Stimulated activated naive B cell treated with anti-CD40 and anti-IgM and Interleukin-4, amounts not matched to agents 10 μg/mL and 1 μg/mL and 100 μg/mL, for 72 hours (primary cell): ENCODE results near the gene ZNF12.
A peak's percentile ranks its signal among the peaks of the same experiment; 100 is the strongest.

Source experiments
- ATAC-seq, 2 donors: fragments of 150-1000 bp; cut with Tn5 transposase; replicated peaks; 2 replicates each; pipeline ENCODE4 v1.10.0; 2021; ENCODE audit warnings: moderate library complexity in 1 of 2
- DNase-seq: peaks from one replicate; pipeline ENCODE4 v3.0.0; 2021
- H3K27ac Mint-ChIP-seq: one replicate; pipeline ENCODE4 v1.8.0; 2022; ENCODE audit warnings: mild to moderate bottlenecking, mixed read lengths
- H3K27me3 Mint-ChIP-seq, 2 donors: one replicate each; pipeline ENCODE4 v1.8.0; 2022; ENCODE audit warnings: mixed read lengths in 2 of 2
- H3K36me3 Mint-ChIP-seq, 2 donors: one replicate each; pipeline ENCODE4 v1.8.0; 2022; ENCODE audit warnings: mixed read lengths in 2 of 2, mild to moderate bottlenecking in 1 of 2
- H3K4me1 Mint-ChIP-seq, 2 donors: one replicate each; pipeline ENCODE4 v1.8.0; 2022; ENCODE audit warnings: mixed read lengths in 2 of 2, mild to moderate bottlenecking in 1 of 2
- H3K4me3 Mint-ChIP-seq, 2 donors: one replicate each; pipeline ENCODE4 v1.8.0; 2022; ENCODE audit warnings: mild to moderate bottlenecking in 2 of 2, mixed read lengths in 2 of 2, moderate library complexity in 1 of 2
- H3K9me3 Mint-ChIP-seq, 2 donors: one replicate each; pipeline ENCODE4 v1.8.0; 2022; ENCODE audit warnings: mixed read lengths in 2 of 2, mild to moderate bottlenecking in 1 of 2

Gene ZNF12

DNA sequence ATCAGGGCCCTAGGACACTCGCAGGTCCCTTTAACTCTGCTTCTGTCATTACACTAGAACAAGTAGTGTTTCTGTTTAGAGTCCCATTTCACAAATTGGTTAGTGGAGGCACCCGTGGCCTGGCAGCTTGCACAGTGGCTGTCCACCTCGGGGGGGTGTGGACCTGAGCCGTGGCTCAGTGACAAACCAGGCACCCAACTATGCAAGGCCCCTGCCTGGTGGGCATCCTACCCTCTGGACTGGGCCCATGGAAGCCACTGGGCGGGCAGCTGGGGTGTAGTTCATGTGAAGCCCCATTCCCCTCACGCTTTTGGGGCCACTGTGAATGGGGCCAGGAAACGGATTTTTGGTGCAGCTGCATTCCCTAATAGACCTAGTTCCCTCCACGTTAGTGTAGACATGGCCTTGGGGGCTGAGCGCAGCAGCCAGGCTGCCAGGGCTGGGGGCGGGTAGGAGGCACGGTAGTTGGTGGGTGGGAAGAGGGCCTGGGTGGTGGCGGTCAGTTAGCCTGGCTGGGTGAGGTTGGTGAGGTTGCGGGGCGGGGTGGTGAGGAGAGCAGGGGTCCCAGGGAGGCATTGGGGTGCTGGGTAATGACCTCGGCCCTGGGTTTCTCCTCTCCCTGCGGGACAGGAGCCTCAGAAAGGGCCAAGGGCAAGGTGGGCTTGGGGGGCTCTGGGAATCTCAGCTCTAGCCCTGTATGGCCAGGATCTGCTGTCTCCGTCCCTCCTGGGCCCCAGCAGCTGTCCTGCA lies 50.9 kb downstream of the ZNF12 start:
- H3K27ac Mint-ChIP-seq = no peak overlapping the region
- ATAC-seq (no peak), DNase-seq (no peak)
- no peaks in the 10 kb centered on the region for H3K27me3 Mint-ChIP-seq
- peaks cover 26 to 37% of the 10 kb centered on the region in 2 donors for H3K36me3 Mint-ChIP-seq
- peaks cover 0 to 2% of the 10 kb centered on the region in 2 donors for H3K4me1 Mint-ChIP-seq
- H3K9me3 Mint-ChIP-seq = peaks cover 2 to 3% of the 10 kb centered on the region in 2 donors
- H3K4me3 Mint-ChIP-seq = no peak overlapping the region

DNA sequence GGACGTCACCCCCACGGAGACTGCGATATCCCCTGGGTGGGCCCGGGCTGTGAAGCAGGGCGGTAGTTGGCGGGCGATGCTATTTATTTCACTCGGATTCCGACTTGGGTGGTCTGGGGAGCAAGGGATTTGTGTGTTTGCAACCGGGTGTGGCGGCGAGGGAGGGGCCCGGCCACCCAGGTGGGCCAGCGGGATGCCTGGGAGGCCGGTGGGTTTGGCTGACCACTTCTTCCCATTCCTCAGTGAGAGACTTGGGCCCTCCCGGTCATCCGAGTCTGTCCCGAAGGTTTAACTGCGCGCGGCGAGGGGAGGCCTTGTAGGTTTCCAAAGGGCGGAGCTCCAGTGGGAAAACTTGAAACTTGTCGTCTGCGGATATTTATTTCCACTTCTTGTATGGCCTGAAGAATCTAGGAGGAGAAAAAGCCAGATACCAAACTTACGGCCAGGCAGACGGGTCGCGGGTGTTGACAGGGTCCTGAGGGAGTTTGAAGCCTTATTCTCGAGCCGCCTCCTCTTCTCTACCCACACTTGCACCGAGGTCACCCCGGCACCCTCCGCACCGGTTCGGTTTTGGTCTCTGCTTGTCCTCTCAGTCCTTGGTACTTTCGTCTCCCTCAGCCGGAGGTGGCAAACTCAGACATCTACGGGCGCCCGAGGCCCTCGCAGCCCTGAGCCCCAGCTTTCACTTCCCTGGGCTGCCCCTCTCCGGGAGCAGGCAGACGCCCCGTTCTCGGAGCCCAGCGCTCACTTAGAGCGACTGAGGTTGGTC lies 51.7 kb downstream of the ZNF12 start:
- peaks cover 0 to 2% of the 10 kb centered on the region in 2 donors for H3K4me1 Mint-ChIP-seq
- no peak overlapping the region for H3K4me3 Mint-ChIP-seq
- H3K9me3 Mint-ChIP-seq = peaks cover 4 to 5% of the 10 kb centered on the region in 2 donors
- DNase-seq (no peak), ATAC-seq (no peak)
- peaks cover 34 to 44% of the 10 kb centered on the region in 2 donors for H3K36me3 Mint-ChIP-seq
- no peak overlapping the region for H3K27ac Mint-ChIP-seq
- H3K27me3 Mint-ChIP-seq = no peaks in the 10 kb centered on the region

DNA sequence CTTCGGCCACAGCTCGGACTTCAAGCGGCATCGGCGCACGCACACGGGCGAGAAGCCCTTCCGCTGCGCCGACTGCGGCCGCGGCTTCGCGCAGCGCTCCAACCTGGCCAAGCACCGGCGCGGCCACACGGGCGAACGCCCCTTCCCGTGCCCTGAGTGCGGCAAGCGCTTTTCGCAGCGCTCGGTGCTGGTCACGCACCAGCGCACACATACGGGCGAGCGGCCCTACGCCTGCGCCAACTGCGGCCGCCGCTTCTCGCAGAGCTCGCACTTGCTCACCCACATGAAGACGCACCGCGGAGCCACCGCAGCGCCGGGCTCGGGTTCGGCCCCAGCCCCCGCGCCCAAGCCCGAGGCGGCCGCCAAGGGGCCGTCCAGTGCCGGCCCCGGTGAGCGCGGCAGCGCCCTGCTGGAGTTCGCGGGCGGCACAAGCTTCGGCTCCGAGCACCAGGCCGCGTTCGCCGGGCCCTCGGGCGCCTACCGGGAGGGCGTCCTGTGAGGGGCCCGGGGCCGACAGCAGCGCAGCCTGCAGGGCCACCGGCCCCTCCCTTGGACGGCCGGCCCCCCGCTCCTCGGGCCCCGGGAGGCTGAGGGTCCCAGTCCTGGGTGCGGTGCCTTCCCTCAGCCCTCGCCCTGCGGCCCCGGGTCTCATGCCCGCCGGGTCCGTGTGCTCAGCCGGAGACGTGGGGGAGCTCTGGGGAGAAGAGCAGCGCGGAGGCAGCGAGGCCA lies 52.5 kb downstream of the ZNF12 start:
- no peak for ATAC-seq
- peaks cover 4 to 5% of the 10 kb centered on the region in 2 donors for H3K9me3 Mint-ChIP-seq
- H3K27me3 Mint-ChIP-seq = no peaks in the 10 kb centered on the region
- H3K4me1 Mint-ChIP-seq = peaks cover 0 to 2% of the 10 kb centered on the region in 2 donors
- H3K27ac Mint-ChIP-seq = no peak overlapping the region
- no peak for DNase-seq
- no peak overlapping the region for H3K4me3 Mint-ChIP-seq
- H3K36me3 Mint-ChIP-seq = peaks cover 35 to 51% of the 10 kb centered on the region in 2 donors

DNA sequence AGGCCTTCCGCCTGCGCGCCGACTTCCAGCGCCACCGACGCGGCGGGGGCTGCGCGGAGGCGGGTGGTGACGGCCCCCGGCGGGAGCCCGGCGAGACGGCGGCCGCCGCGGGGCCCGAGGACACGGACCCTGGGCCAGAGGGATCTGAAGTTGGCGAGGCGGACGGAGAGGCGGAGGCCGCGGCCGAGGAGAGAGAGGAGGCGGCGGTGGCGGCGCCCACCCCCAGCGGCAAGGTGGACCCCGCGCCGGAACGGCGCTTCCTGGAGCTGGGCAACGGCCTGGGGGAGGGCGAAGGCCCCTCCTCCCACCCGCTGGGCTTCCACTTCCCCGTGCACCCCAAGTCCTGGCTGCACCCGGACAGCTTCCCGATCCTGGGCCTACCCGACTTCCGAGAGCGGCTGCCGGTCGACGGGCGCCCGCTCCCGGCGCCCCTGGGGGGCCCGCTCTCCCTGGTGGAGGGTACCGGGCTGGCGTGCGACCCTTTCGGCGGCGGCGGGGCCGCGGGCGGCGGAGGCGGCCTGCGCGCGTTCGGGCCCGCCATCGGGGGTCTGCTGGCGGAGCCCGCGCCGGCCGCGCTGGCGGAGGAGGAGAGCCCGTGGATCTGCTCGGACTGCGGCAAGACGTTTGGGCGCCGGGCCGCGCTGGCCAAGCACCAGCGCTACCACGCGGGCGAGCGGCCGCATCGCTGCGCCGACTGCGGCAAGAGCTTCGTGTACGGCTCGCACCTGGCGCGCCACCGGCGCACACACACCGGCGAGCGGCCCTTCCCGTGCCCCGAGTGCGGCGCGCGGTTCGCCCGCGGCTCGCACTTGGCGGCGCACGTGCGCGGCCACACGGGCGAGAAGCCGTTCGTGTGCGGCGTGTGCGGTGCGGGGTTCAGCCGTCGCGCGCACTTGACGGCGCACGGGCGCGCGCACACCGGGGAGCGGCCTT lies 53.4 kb downstream of the ZNF12 start:
- Mint-ChIP-seq H3K4me1 (no peaks in the 10 kb centered on the region), H3K27me3 (no peaks in the 10 kb centered on the region), H3K36me3 (peaks cover 35 to 61% of the 10 kb centered on the region in 2 donors), H3K27ac (no peak overlapping the region), H3K4me3 (no peak overlapping the region), H3K9me3 (peaks cover 4 to 5% of the 10 kb centered on the region in 2 donors)
- DNase-seq (no peak), ATAC-seq (no peak)

DNA sequence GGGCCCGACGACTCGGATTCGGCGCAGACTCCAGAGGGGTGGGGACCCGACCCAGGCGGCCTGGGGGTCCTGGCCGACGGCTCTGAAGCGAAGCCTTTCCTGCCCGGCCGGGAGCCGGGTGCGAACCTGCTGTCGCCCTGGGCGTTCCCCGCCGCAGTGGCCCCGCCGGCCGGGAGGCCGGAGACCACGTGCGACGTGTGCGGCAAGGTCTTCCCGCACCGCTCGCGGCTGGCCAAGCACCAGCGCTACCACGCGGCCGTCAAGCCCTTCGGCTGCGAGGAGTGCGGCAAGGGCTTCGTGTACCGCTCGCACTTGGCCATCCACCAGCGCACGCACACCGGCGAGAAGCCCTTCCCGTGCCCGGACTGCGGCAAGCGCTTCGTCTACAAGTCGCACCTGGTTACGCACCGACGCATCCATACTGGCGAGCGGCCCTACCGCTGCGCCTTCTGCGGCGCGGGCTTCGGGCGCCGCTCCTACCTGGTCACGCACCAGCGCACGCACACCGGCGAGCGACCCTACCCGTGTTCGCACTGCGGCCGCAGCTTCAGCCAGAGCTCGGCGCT lies 54.2 kb downstream of the ZNF12 start:
- no peak for DNase-seq
- H3K27me3 Mint-ChIP-seq = no peaks in the 10 kb centered on the region
- ATAC-seq = no peak
- peaks cover 4 to 5% of the 10 kb centered on the region in 2 donors for H3K9me3 Mint-ChIP-seq
- H3K36me3 Mint-ChIP-seq = peaks cover 37 to 68% of the 10 kb centered on the region in 2 donors
- no peak overlapping the region for H3K27ac Mint-ChIP-seq
- H3K4me3 Mint-ChIP-seq = no peak overlapping the region
- H3K4me1 Mint-ChIP-seq = peaks cover 0 to 2% of the 10 kb centered on the region in 2 donors

DNA sequence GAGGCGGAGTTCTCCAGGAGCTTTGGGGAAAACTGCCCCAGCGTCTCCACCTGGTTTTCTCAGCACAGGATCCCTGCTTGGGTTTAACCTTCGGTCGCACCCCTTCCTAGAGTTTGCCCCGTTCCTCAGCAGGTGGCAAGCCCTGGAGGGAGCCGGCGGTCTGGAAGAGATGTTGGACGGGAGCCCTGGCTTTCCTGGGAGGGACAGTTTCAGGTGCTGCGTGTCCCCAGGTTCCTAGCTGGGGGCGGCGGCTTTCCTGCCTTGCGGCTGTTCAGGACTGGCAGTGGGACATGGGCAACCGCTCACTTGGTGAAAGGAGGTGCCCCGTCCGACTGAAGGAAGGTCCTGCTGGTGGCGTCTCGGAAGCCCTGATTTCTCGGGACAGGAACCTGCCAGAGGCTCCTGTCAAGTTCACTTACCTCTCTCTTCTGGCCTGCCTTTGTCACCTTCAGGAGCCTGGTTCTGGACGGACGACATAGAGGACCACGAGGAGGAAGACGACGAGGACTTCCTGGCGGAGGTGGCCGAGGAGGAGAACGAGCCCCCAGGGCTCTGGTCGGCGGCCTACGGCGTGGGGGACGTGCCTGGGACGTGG lies 54.8 kb downstream of the ZNF12 start:
- peaks cover 4 to 5% of the 10 kb centered on the region in 2 donors for H3K9me3 Mint-ChIP-seq
- ATAC-seq = no peak
- peaks cover 43 to 74% of the 10 kb centered on the region in 2 donors for H3K36me3 Mint-ChIP-seq
- H3K27ac Mint-ChIP-seq = no peak overlapping the region
- H3K4me1 Mint-ChIP-seq = peaks cover 0 to 4% of the 10 kb centered on the region in 2 donors
- H3K4me3 Mint-ChIP-seq = no peak overlapping the region
- DNase-seq = no peak
- H3K27me3 Mint-ChIP-seq = no peaks in the 10 kb centered on the region

DNA sequence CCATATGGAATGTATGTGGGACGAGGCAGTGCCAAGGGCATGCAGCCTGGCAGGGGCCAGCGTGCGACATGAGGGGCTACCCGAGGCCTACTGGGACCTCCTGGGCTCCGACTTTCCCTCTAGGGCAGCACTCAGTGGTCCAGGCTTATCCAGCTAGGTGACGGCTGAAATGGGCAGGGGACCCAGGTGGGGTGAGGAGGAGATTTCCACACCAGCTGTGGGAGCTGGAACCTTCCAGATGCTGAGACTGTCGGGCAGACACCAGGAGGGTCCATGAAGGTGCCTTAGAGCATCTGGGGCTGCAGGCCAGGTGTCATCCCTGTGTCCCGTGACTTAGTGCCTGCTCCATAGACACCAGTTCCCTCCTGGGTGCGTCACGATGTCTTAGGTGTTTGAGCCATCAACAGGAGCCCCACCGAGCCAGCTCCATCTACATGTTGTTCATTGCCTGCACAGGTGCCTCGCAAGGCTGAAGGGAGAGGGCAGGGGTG lies 56.2 kb downstream of the ZNF12 start:
- H3K36me3 Mint-ChIP-seq = peaks cover 50 to 74% of the 10 kb centered on the region in 2 donors
- no peak overlapping the region for H3K4me3 Mint-ChIP-seq

DNA sequence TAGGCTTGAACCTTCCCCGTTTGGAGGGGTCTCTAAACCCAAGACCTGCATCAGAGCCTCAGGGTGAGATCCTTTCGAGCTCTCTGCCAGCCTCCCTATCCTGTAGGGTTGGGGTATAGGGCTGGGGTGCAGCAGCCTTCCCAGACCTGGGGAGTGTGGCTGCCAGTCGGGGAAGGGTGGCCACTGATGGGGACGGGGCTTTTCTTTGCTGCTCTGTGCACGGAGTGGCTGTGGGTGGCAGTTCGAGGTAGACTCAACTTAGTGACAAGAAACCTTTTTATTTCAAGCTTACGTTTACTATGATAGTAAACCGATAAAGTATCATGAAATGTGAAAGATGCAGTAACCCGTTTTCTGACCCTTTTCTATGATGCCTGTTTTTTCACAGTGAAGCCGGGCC lies 56.7 kb downstream of the ZNF12 start:
- Mint-ChIP-seq H3K4me1 (peaks cover under 1 to 6% of the 10 kb centered on the region in 2 donors), H3K27me3 (no peaks in the 10 kb centered on the region), H3K9me3 (peaks cover 4 to 5% of the 10 kb centered on the region in 2 donors), H3K4me3 (no peak overlapping the region), H3K36me3 (peaks cover 48 to 72% of the 10 kb centered on the region in 2 donors), H3K27ac (no peak overlapping the region)
- ATAC-seq (no peak), DNase-seq (no peak)

More for the DNA sequence above, 56.2 kb downstream of the ZNF12 start:
- Mint-ChIP-seq H3K4me1 (peaks cover 0 to 6% of the 10 kb centered on the region in 2 donors), H3K27ac (no peak overlapping the region), H3K27me3 (no peaks in the 10 kb centered on the region), H3K9me3 (peaks cover 4 to 5% of the 10 kb centered on the region in 2 donors)
- DNase-seq (no peak), ATAC-seq (no peak)

DNA sequence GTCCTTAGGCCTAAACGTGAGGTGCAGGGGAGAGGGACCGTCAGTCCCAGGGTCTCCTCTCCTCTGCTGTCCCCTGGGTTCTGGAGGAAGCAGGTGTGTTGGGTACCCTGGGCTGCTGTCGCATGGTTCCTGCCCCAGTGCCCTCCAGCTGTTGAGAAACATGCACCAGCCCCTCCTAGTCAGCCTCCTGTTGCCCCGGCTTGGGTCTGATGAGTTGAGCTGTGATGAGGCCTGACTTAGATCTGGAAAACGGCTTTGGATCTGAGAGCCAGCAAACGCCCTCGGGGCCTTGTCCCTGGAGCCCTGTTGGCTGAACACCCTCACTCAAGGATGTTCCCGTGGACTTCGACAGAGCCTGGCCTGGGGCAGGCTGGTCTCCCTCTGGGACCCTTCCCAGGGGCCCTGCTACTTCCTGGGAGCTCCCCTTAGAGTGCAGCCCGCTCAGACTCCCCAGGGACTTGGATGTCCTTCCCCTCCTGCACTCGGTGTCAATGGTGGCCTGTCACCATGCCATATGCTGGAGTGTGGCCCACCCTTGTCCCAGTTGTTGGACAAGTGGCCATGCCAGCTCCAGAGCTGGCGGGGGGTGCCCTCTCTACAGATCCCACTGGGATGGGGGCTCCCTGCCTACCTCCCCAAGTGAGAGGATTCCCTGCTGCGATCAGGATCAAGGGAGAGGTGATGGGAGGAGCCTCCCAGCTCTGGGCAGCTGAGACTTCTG lies 57.3 kb downstream of the ZNF12 start:
- no peaks in the 10 kb centered on the region for H3K27me3 Mint-ChIP-seq
- H3K27ac Mint-ChIP-seq = peak overlapping the region; percentile 87
- H3K4me3 Mint-ChIP-seq = no peak overlapping the region
- H3K36me3 Mint-ChIP-seq = peaks cover 48 to 73% of the 10 kb centered on the region in 2 donors
- peaks cover 5 to 6% of the 10 kb centered on the region in 2 donors for H3K4me1 Mint-ChIP-seq
- H3K9me3 Mint-ChIP-seq = peaks cover 4 to 5% of the 10 kb centered on the region in 2 donors
- DNase-seq (no peak), ATAC-seq (no peak)

DNA sequence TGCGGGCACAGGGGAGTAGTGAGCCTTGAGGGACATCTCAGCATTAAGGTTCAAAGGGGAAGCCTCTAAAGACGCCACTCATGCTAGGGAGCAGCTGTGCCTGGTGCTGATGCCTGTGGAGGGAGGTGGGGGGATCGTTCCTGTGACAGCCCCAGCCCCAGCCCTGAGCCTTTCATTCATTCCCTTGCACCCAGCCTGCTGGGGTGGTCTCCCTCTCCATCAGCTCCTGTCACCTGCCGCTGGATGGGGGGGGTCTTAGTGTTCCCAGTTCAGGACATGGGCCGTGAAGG lies 58.0 kb downstream of the ZNF12 start:
- Mint-ChIP-seq H3K36me3 (peaks cover 53 to 78% of the 10 kb centered on the region in 2 donors), H3K27me3 (no peaks in the 10 kb centered on the region), H3K27ac (no peak overlapping the region), H3K9me3 (peaks cover 4 to 5% of the 10 kb centered on the region in 2 donors), H3K4me3 (no peak overlapping the region), H3K4me1 (peaks cover 5 to 6% of the 10 kb centered on the region in 2 donors)
- ATAC-seq (no peak), DNase-seq (no peak)

DNA sequence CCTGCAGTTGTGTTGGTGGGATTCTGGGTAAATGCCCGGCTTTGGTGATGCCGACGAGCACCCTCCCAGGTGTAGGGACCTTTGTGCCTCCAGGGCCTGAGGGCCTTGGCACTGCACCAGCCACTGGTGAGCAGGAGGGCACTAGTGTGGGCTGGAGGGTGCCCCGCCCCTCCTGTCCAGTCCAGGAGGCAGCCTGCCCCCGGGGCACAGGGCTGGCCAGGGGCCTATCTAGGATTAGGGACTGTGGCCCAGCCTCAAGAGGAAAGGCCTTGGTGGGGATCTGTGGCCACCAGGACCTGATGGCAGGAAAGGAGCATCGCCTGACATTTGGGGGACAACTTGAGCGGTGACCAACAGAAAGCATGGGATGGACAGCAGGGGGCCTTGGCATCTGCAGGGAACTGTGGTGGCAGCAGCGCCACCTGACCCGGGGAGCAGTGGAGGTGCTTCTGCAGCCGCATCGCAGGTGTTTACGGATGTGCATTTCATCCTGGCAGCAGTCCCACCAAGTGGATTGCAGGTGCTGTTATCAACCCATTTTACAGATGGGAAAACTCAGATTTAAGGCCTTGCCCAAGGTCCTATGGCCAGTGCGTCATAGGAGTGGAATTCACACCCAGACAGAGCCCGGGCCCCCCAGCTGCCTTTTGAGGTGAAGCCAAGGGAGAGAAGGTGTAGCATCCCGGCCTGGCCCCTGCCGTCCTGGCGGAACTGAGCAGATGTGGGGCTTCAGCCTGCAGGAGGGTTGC lies 58.5 kb downstream of the ZNF12 start:
- Mint-ChIP-seq H3K27ac (peak overlapping the region; percentile 27), H3K4me3 (no peak overlapping the region), H3K27me3 (no peaks in the 10 kb centered on the region), H3K4me1 (peaks cover 5 to 6% of the 10 kb centered on the region in 2 donors), H3K36me3 (peaks cover 56 to 81% of the 10 kb centered on the region in 2 donors), H3K9me3 (peaks cover 4 to 5% of the 10 kb centered on the region in 2 donors)
- DNase-seq = no peak
- no peak for ATAC-seq

DNA sequence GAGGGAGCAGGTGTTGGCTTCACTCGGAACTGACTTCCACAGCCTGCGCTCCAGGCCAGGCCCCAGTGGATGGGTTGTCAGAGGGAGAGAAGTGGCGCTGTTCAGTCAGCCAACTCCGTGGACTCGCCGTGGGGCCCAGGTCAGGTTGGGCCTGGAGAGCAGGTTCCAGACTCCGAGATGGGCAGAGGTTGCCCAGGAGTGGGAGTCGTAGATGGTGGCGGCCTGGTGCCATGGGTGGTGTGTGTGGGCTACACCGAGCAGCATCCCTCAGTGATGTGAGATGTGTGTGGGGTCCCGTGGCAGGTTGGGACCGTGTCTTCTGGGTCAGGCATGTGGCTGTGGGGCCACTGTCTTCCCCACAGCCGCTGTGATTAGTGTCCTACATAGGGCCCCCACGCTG lies 59.2 kb downstream of the ZNF12 start:
- peaks cover 5 to 6% of the 10 kb centered on the region in 2 donors for H3K4me1 Mint-ChIP-seq
- peaks cover 4 to 5% of the 10 kb centered on the region in 2 donors for H3K9me3 Mint-ChIP-seq
- peaks cover 59 to 84% of the 10 kb centered on the region in 2 donors for H3K36me3 Mint-ChIP-seq
- DNase-seq (no peak), ATAC-seq (no peak)
- H3K27ac Mint-ChIP-seq = no peak overlapping the region
- H3K27me3 Mint-ChIP-seq = no peaks in the 10 kb centered on the region
- H3K4me3 Mint-ChIP-seq = no peak overlapping the region
